Measurements from ENCODE around the gene CDK11A.
"Not testable (repeated sequence)": the region's sequence is repeated elsewhere in the genome, so short reads cannot be mapped to it uniquely, and the experiment has no call there.

The CDK11A gene

DNA sequence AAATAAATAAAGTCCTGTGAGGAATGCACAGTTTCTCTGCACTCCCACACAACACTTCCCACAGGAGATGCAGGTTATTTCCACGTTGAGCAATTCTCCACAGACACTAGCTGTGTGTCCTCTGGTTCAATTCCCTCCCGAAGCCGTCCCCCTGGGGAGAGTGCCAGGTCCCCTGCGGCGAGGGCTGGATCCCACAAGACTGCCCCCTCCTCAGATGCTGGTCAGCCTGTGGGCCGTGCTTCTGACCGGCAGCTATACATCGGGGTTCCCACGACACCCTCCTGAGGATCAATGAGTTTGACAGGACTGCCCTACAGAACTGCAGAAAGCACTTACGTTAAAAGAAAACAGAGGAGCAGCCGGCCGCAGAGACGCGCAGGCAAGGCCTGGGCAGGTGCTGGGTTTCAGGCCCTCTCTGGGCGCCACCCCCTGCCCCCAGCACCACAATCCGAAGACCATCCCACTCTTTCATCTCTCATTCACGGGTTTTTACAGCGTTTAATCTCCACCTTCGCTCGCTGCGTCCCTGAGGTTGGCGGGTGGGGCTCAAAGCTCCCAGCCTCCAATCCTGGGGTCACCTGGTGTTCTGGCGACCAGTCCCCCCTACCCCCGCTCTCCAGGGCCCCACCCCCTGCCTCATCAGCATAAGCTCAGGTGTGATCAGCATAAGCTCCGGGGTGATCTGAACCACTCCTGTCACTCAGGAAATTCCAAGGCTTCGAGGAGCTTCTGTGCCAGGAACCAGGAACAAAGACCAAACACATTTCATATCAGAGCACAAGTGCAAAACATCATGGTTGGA is 40.9 kb downstream of the CDK11A start:
- no peak for DNase-seq

DNA sequence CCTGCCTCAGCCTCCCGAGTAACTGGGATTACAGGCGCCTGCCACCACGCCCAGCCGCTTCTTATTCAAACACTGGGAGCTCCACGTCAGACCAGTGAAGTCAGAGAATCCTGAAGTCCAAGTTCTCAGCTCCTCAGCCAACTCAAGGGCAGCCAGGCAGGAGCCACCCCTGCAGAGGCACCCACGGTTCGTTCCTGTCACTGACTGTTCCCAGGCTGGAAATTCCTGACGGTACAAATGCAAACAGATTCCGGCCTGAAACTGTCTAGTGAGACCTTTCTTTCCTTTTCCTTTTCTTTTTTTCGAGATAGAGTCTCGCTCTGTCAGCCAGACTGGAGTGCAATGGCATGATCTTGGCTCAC is 43.3 kb downstream of the CDK11A start:
- no peak for DNase-seq

DNA sequence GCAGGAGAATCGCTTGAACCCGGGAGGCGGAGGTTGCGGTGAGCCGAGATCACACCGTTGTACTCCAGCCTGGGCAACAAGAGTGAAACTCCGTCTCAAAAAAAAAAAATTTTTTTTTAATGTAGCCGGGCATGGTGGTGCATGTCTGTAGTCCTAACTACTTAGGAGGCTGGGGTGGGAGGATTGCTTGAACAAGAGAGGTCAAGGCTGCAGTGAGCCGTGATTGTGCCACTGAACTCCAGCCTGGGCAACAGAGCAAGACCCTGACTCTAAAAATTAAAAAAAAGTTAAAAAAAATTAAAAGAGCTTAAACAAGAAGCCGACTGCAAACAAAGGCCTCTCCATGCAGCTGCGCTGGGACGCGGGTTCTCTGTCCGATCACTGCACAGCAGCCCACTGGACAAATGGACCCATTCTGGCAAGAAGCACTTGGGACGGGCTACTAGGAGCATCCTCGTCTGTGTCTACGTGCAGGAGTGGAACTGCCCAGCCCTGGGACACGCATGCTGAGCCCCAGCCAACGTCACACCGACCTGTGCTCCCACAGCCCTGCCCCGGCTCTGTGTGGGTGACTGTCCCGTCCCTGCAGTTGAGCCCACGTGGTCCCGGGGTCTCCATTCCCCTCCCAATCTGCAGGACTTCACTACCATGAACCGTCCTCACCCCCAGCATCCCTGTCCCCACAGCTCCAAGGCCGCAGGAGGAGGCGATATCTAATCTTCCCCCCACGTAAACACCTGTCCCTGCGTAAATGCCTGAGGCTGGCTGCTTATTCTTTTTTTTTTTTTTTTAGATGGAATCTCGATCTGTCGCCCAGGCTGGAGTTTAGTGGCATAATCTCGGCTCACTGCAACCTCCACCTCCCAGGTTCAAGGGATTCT is 43.9 kb downstream of the CDK11A start:
- no peak for DNase-seq

DNA sequence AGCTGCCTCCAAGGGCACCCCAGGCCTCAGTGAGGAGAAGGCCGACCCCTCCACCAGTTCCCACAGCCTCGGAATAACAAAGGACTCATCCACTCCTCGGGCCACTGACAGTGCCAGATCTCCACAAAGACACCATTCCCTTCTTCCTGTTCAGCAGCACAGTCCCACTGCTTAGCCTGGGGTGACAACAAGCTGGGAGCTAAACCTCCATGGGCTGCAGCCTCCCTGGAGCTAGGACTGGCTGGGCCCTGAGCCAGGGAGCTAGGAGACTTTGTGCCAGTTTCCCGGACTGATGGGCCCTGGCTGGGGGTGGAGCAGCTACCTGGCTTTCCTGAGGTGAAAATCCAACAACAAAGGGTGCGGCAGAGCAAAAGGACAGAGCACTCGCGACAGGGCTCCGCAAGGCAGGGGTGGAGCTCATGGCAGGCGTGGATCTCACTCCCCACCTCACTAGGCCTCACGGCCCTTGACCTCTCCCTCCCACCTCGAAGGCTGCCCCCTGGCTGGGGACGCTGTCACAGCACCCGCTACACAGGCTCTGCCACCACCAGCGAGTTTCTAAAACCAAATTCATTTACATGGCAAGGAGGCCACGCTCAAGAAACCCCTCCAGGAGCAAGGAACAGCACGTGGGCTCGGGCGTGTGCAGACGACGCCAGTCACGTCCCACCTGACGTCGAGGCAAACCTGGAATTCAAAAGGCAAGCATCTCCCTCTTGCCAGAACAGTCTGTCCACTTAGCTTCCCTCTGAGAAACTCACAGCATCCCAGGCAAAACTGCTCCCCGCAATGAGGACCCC is 45.4 kb downstream of the CDK11A start:
- no peak for DNase-seq

DNA sequence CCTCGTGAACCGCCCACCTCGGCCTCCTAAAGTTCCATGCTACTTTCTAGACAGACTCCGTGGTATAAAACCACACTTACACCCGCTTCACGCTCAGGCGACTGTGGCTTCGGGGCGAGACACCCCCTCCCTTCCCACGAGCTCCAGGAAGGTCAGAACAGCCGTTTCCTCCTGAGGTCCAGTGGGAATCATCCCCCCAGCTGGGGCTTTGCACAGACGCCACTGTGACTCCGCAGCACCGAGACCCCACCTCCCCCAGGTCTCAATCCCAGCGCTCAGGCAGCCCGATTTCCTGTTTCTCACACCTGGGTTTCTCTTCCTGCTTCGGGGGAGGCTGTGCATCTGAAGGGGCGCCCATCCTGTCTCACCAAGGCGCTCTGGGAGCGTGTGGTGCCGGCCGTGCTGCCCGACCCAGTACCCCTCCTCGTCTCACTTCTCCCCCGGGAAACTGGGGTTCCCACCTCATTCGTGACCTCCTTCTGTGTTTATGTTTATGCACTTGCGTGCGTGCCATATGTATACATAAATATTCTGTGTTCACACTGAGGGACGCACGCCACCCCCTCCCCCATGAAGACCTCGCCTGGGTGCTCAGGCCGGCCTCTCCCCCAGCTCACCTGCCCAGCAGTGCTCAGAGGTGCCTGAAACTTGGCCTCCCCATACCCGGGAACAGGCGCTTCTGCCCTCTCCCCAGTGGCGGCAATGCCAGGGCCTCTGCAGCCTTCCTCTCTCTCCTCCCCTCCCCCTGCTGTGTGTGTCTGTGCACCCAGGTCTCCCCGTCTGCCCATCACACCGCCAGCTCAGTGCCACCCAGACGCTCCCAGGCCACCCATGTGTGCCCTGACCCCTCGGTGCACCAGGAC is 46.2 kb downstream of the CDK11A start:
- DNase-seq: no peak

DNA sequence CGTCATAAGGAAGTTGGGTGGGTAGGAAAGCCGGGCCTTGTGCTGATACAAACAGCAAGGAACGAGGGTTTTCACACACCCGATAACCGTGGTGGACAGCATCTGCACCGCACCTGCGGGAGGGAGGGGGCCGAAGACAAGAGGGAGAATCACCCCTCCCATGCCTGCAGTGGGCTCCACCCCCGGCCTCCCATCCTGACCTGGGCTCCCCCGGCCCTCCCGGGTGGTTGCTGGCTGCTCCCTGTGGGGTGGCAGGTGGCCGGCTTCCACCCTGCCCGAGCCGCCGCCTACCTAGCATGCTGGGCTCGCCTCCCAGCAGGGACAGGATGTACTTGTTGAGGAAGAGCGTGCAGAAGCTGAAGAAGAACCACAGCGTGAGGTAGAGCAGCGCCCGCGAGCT is 48.1 kb downstream of the CDK11A start:
- not testable (repeated sequence) for DNase-seq

DNA sequence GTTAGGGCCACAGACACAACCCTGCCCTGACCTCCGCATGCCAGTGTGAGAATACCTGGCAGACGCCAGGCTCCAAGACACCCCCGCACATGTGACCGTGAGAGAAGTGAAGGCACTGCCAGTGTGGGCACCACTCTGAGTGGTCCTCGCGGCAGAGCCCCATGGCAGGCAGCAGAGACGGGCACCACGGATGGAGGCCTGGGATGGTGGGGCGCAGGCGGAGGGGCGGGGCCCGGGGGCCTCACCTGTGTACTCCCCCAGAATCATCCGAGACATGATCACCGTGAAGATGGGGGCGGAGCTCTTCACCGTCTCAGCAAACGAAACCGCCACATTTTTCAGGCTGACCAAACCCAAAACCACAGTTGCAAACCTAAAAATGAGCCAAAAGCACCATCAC is 48.9 kb downstream of the CDK11A start:
- not testable (repeated sequence) for DNase-seq

DNA sequence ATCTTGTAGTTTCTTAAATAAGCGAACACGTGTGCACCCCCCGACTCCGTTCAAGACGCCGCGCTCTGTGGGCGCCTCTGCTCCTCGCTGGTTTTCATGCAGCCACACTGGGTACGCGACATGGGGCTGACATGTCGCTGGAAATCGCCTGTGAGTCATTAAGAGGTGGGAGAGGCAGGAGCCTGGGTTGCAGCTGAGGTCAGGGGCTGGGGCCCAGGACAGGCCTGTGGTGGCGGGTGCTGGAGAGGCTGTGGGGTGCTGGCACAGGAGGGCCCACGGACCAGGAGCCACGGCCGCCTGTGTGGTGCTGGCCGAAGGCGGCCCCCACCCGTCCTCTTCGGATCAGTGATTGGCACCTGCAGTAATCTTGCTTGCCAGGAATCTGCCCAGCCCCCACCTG is 49.4 kb downstream of the CDK11A start:
- DNase-seq: not testable (repeated sequence)

DNA sequence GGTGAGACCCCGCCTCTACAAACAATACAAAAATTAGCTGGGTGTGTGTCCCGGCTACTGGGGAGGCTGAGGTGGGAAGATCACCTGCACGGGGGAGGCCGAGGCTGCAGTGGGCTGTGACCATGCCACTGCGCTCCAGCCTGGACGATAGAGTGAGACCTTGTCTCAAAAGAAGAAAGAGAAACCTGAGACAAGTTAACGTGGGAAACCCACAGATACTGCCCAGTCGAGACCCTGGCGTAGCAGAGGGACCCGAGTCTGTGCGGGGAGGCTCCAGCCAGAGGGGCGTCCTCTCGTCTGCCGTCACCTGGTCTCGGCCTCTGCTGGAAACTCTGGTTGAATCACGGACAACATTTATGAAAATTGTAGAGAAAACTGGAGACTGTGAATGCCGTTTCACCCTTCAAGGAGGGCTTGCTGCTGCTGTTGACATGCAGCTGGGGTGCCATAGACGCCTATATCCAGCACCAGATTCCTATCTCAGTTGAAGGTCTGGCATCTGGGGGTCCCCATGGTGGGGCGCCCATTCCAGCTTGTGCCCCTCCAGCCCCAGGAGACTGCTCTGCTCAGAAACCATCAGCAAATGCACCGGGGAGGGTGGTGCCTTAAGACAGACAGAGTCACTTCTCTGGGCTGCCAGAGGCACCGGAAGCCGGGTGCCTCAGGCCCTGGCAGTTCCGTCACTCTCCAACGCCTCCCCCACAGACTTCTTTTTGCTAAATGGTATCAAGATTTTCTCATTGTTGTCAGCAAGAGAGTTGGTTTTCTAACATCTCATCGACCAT is 51.8 kb downstream of the CDK11A start:
- no peak for DNase-seq

DNA sequence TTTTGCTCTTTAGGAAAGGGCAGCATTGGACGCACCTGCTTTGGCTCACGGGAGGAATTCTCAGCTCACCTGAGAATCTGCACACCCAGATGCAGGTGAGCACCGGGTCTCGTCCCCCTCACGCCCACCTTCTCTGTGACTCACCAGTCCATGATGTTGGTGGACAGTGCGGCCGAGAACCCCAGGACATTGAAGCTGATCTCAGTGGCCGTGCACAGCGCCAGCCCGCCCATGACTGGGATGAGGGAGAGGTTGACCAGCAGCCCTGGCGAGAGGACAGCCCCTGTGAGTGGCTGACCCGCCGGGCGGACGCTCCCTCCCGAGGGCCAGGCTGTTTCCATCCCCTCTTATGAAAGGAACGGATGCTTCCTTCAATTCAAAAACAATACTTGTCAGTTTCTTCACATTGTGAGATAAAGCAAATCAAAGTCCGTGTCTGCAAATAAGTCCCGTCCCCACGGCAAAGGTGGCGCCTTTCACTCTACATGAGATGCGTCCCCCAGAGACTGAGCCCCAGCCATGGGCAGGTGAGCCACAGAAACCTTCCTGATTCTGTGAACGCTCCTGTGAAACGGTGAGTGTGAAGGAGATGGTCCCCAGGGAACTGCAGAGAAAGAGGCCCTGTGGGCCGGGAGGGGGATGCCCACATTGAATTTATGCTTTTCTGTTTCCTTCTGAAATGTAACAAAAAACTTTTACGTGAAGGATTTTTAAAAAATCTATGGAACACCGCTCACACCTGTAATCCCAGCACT is 52.6 kb downstream of the CDK11A start:
- DNase-seq: no peak

DNA sequence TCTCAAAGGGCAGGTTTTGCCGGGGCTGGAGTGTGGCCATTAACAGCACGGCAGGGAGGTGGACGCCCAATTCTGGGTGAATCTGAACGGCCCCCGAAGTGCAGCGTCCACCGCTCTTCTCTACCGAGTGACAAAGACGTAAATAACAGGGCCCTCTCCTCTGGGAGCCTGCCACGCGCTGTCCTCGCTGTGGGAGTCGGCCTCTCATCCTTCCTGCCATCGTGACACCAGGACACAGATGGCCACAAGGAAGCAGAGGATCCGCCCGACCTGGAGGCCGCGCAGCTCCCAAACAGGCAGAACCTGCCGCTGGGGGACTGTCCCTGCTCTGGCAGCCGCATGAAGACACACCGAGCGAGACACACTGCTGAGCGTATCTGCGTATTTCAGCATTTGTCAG is 53.3 kb downstream of the CDK11A start:
- DNase-seq: no peak

DNA sequence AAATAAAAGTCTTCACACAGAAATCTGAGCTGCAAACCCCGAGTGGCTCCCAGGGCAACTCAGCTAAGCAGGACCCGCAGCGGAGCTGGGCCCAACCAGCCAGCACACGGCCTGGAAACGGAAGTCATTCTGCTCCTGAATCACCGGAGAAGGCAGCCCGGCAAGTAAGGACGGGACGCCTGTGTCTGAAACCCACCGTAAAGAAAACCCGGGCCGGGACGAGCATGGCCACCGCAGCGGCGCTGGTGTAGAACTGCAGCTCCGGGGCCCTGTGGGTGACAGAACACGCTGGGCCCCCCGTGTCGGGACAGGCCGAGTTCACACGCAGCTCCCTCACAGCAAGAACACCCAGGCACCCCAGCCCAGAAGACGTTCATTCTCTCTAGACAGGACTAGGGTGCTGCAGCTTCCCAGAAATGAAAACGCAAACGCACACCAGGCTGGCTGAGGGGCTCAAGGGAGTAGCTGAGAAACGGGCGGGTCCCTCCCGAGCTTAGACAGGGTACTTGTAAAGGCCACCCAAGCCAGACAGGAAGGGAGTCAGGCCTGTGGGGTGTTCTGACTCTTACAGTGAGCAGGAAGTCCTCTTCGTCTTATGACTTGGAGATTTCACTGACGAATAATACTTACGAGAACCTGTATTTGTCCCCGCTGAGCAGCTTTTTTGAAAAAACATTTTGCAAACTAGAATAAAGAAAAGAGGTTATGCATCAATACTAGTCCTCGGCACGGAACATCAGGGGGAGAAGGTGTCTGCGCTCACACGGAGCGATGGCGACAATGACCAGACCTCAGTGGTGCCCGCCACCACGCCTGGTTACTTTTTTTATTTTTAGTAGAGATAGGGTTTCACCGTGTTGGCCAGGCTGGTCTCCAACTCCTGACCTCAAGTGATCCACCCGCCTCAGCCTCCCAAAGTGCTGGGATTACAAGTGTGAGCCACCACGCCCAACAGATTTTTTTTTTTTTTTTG is 54.4 kb downstream of the CDK11A start:
- no peak for DNase-seq

DNA sequence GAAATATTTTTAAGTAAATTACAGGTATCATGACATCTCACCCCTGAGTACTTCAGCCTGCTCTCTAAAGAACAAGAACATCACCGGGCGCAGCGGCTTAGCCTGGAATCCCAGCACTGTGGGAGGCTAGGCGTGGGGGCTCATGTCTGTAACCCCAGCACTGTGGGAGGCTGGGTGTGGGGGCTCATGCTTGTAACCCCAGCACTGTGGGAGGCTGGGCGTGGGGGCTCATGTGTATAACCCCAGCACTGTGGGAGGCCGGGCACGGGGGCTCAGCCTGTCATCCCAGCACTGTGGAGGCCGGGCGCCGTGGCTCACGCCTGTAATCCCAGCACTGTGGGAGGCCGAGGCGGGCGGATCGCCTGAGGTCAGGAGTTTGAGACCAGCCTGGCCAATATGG is 57.6 kb downstream of the CDK11A start:
- no peak for DNase-seq

DNA sequence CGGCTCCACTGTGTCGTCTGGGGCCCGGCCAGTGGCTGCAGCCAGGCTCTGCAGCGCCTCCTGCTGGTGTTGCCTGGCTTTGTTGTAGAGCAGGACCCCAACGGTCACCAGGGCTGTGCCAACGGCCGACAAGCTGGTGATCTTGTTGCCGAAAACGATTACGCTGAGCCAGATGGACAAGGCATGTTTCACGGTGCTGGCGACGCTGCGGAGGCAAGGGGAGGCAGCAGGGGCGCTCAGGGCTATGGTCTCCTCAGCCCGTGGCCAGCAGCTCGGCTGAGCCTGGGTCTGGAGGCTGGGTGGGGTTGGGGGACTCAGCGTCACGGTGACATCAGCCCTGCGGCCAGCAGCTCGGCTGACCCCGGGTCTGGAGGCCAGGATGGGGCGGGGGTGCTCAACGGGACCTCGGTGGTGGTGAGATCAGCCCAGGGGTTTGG is 58.3 kb downstream of the CDK11A start:
- DNase-seq: peak; percentile 10

DNA sequence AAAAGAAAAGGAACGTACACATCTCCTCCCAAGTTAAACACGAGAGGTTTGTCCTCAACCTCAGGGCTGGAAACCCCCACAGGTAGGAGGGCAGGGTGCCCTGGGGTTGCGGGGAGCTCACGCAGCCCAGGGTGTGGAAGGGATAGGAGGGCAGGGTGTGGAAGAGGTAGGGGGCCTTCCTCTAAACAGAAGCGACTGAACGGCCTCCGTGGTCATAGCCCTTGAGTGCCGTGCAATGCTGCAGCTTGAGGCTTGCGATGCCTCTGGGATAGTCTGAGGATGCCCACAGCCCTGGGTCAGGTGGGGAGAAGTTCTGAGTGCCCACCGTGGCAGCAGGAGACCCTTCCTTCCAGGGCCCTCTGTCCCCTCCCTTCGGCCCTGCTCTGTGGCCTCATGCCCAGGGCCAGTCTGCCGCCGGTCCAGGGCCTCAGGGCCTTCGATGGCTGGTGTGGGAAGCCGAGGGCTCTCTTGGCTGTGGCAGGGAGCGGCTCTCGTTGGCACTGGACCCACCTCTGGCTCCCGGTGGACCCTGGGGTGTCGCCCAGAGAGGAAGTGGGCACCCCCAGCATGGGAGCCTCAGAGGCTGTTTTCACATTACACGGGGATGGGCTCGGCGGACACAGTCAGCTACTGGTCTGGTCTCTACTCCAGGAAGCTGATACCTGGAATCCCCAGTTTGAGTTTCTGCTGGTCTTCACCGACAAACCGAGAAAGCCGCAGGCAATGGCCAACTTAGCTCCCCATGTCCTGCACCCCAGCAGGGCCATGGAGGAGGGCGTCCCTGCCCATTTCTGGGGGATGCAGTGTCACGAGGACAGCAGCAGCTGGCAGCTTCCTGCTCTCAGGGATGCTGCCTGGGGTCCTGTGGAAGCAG is 59.0 kb downstream of the CDK11A start:
- DNase-seq: no peak

DNA sequence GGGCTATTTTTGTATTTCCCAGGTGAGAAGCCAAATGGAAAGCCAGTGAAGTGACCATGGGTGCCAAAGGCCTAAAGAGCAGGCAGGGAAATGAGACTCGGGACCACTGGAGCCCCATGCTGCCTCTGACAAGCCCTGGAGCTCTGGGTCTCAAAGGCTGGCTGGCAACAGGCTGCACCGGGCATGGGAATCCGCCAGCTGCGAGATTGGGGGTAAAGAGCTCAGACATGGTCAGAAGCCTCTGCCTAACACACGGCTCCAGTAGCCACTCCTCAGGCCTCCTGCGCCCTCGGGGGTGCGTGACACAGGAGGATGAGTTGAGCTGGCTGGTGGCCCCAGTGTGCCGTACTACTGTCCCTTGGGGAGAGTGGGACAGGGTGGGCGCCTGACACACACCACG is 59.8 kb downstream of the CDK11A start:
- not testable (repeated sequence) for DNase-seq

DNA sequence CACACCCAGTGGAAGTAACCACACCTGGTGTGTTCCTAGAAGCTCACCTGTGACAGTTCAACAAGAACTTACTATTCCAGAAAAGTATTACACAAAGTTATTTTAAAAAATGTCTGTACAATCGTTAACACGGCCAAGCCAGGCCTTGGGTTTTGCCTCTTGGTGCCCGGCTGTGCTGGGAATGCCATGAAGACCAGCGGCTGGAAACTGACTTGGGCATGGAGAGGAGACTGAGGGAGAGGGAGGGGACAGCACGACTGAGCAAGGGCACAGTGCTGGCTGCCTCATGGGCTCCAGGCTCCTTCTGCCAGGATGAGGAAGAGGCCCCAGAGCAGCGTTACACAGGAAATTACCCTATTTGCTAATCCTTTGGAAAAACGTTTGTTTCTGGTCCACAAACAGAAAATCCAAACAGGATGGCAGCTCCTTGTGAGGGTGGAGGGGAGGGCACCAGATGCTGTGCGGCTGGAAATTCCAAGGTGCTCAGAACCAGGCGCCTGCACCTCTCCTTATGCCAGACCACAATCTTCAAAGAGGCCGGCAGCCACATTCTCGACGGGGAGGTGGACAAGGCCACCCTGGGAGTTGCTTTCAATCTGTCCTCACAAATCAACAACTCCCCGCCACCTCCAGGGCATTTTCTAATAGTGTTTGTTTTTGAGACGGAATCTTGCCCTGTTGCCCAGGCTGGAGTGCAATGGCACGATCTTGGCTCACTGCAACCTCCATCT is 61.2 kb downstream of the CDK11A start:
- not testable (repeated sequence) for DNase-seq

DNA sequence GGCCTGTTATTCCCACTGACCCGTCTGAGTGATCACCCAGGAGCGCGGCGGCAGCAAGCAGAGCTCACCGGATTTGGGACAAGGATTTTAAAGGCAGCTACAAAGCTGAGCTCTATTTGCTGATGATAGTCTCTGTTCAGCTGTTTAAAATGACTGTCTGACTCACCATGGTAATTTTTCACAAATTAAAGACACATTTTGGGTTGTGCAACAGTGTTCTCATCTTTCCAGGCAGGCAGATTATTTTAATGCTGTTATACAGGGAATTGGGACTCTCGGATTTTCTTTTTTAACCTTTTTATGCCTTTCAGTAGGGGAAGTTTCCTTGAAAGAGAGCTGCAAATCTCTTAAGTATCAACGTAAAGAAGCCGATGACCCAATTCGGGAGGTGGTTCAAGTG is 61.8 kb downstream of the CDK11A start:
- not testable (repeated sequence) for DNase-seq
